CD4-positive, alpha-beta T cell treated with Interleukin-15 for 4 hours (primary cell): ENCODE results near the gene NAV2.

Experiments used
- DNase-seq: peaks from one replicate; pipeline ENCODE4 v3.0.0-alpha.2; 2020; ENCODE audit warnings: low spot score

Gene NAV2, protein sequence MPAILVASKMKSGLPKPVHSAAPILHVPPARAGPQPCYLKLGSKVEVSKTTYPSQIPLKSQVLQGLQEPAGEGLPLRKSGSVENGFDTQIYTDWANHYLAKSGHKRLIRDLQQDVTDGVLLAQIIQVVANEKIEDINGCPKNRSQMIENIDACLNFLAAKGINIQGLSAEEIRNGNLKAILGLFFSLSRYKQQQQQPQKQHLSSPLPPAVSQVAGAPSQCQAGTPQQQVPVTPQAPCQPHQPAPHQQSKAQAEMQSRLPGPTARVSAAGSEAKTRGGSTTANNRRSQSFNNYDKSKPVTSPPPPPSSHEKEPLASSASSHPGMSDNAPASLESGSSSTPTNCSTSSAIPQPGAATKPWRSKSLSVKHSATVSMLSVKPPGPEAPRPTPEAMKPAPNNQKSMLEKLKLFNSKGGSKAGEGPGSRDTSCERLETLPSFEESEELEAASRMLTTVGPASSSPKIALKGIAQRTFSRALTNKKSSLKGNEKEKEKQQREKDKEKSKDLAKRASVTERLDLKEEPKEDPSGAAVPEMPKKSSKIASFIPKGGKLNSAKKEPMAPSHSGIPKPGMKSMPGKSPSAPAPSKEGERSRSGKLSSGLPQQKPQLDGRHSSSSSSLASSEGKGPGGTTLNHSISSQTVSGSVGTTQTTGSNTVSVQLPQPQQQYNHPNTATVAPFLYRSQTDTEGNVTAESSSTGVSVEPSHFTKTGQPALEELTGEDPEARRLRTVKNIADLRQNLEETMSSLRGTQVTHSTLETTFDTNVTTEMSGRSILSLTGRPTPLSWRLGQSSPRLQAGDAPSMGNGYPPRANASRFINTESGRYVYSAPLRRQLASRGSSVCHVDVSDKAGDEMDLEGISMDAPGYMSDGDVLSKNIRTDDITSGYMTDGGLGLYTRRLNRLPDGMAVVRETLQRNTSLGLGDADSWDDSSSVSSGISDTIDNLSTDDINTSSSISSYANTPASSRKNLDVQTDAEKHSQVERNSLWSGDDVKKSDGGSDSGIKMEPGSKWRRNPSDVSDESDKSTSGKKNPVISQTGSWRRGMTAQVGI (N-terminal part only)

GRCh38 chr11:19712281-19713195 lies at the start of gene NAV2:
NAV2 (plus strand) TSS chr11:19712837; CDS start chr11:19713696, 859 bp downstream.
- DNase-seq, result peak; percentile 72

DNA sequence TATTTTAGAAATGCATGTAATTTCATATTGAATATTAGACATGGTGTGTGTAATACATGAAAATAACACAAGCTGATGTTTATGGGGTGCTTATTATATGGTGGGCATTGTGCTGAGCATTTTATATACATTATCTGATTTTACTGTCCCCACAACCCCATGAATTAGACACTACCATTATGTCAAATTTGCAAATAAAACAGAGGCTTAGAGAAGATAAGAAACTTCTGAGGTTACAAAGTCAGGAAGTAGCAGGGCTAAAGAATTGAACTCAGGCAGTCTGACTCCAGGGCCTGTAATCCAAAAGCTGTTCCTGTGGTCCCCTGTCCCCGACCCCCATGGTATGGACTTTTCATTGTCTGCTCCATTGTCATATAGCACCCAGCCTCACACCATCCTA lies 49.4 kb upstream of the NAV2 start:
- no peak for DNase-seq

DNA sequence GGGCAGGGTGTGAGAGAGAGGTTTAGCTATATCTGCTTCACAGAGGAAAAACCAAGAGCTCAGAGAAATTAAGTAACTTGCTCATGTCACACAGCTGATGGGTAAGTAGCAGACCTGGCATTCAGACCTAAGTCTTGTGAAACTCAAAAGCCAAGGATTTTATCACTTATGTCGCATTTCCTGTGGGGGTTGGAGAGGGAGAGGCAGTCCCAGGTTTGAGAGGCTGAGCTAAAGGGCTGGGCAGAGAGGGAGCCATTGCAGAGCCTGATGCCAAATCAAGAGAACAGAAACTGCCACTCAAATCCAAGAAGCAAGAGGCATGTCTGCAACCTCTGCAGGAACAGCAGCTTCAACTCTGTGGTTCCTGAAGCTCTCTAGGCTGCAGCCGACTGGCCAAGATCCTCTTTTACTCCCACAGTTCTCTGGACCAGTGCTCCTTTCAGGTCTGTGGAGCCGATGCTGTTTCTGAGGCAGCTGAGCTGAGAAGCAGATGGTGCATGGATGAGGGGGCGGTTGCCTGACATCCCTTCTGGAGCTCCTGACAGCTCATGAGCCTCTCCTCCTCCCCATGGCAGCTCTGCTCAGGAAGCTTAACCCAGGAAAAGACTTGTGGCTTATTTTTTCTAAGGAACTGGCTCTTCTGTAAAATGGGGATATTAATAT lies 47.6 kb upstream of the NAV2 start:
- DNase-seq, result no peak

- DNase-seq, result no peak
Measured at GRCh38 chr11:19666951-19667350, 45.7 kb upstream of the NAV2 start.

- DNase-seq, result no peak
Measured at GRCh38 chr11:19669511-19669910, 43.1 kb upstream of the NAV2 start.

- no peak for DNase-seq
Measured at GRCh38 chr11:19670030-19670791, 42.4 kb upstream of the NAV2 start.

- no peak for DNase-seq
Measured at GRCh38 chr11:19672586-19673206, 39.9 kb upstream of the NAV2 start.

GRCh38 chr11:19673924-19674729 lies 38.5 kb upstream of the NAV2 start:
- no peak for DNase-seq

GRCh38 chr11:19674836-19675235 lies 37.8 kb upstream of the NAV2 start:
- no peak for DNase-seq

DNA sequence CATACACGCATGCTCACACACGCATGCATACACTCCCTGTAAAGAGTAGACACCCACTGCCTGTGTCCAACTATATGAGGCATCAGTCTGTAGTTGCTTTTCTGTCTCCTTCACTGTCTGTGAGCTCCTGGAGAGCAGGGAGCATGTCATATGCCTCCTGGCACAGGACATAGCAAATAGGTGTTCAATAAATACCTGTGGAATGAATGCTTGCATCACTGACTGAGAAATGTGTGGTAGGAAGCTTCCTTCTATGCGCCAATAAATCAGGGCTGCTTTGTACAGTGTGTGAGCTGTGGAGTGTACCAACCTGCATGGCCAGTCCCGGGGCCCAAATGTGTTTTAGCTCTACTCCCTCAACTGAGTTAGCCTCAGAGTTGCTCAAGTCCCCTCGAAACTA lies 37.2 kb upstream of the NAV2 start:
- DNase-seq, result no peak

DNA sequence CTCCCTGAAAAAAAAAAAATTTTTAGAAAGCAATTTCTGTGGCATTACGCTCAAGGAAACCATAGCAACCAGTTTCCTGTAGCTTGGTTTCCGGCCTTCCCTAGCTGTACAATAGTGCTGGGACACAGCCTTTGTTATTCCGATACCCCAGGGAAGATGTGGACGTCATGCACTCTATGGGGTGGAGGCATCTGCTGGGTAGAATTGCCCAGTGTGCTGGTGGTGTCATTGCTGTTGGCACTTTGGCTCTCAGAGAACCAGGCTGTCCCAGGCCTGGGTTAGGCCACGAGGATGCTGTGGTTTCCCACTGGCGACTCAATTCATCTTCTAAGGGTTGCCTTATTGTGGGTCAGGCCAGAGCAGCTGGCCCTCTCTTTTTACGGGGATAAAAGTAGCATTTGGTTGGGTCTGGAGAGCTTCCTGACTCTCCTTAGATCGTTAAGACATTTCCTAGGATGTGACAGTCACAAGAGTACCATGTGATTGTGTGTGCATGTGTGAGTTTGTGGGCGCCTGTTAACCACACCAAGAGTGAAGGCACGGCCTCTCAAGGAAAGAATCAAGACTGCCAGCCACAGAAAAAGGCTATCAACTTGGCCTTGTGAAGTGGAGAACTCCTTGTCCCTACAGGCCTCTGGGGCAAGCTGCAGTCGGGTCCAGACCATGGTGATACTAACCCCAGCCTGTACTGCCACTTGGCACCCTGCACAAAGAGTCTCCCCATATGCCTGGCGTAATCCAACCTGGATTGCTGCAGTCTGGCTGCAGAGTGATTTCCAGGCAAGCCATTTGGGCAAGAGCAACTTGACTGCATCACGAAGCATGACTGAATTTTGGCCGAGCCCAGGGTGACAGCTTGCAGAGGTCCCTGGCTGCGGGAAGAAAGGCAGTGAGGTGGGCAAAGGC lies 35.9 kb upstream of the NAV2 start:
- no peak for DNase-seq

DNA sequence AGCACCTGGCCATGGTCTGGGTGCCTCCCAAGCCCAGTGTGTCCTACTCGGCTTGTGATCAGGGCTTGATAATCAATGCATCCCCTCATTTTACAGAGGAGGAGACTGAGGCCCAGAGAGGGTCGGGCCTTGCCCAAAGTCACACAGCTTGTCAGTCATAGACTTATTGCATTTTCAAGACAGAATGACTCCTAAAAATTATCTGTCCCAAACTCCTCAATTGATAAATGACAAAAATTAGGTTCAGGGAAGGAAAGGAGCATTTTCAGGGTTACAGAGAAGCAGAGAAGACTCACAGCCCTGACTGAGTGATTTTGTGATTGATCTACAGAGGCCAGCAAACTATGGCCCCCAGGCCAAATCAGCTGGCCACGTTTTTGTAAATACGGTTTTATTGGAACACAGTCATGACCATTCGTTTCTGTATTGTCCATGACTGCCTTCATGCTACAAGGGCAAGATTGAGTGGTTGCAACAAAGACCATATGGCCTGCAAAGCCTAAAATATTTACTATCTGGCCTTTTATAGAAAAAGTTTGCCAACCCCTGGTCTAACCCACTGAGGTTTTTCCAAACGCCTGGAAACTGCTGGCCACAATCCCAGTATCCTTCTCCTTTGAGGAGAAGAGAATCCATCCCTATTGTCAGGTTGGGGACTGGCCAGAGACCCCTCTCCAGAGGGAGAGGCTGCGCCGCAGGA lies 35.1 kb upstream of the NAV2 start:
- no peak for DNase-seq

DNA sequence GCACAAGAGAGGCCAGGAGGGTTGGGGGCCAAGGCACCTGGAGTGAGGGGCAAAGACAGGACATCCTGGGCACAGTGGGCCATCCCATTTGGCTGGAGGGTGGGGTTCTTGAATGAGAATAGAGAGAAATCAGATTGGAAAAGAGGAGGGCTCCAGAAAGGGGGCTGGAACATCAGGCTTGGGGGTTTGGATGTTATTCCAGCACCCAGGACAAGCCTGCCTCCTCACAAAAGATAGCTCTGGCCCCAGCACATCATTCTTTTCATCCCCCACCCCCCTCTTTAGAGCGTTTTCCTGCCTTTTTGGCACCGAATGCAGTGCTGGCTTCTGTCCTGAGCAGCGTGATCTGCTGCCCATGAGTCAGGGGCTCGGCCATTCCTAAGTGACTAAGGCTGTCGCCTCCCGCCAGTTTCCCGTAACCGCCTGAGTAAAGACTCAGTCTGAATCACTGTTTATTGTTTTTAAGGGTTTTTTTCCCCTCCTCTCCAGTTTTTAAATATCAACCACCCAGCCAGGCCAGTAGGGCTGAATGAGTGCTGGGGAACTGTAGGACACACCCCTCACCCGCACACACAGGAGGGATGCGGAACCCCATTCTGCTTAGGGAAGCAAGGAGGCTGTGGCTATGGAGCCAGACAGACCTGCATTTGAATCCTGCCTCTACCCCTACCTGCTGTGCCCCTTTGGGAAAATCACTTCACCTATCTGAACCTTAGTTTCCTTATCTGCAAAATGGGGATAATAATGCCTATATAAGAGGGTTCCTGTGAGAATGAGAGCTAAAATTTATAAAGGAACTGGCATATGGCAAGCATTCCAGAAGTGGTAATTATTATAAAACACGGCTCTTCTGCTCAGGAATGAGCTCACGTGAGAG lies 32.4 kb upstream of the NAV2 start:
- no peak for DNase-seq

DNA sequence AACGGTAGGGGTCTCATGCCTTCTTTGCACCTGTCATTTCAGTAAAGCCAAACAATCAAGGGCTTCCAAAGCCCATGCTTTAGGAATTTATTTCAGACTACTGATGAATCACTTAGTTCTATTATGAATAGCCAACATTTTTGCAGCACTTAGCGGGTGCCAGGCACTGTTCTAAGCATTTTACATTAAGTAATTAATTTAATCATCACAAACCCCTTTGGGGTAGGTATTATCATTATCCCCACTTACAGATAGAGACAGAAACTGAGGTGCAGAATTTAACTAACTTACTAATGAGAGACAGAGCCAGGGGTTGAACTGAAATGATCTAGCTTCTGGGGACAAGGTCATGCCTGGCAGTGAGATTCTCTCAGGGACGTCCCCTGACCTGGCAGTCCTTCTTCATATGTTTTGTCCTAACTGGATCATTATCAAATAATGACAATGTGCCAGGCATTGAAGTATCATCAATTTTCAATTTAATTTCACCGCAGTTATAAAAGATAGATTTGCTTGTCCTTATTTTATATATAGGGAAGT lies 31.7 kb upstream of the NAV2 start:
- no peak for DNase-seq

GRCh38 chr11:19683141-19683805 lies 29.4 kb upstream of the NAV2 start:
- DNase-seq, result no peak
